ENCODE data around the gene ASF1A. TPM values are rescaled to one million over a fixed set of nuclear protein-coding genes. Genes with fewer than 3 reads are reported as not detected.

Gene ASF1A
- total RNA-seq, 2 experiments from 2014 or later = 37.3 to 46.0 TPM

GRCh38 chr6:118914598-118914997, 20.6 kb downstream of the ASF1A start:
- no peak overlapping the region for H3K4me3 ChIP-seq (ENCODE audit: low read depth, low read length, poor library complexity, severe bottlenecking)
- TF ChIP-seq CTCF (conservative IDR thresholded peaks at IDR 0.05; ENCODE audit: low read length) = no peak
- TF ChIP-seq EZH2phosphoT487 (IDR thresholded peaks at IDR 0.05; ENCODE audit: borderline replicate concordance, low read depth, low read length) = no peak
- H3K9me3 ChIP-seq (ENCODE audit: low read length) = no peaks in the 10 kb centered on the region
- no peaks in the 10 kb centered on the region for H3K79me2 ChIP-seq (ENCODE audit: insufficient read depth, low read depth, low read length)
- intact Hi-C loops (cut with micrococcal nuclease; ENCODE audit: unreplicated experiment) = no loop called here
- no peak overlapping the region for H3K4me2 ChIP-seq (ENCODE audit: low read length)
- H3K9me2 ChIP-seq (ENCODE audit: insufficient read depth, low read length) = no peaks in the 10 kb centered on the region
- H3K36me3 ChIP-seq (ENCODE audit: insufficient read depth, low read length) = peaks cover 89% of the 10 kb centered on the region
- no peaks in the 10 kb centered on the region for H3K4me1 ChIP-seq (ENCODE audit: insufficient read depth, low read length, poor library complexity, severe bottlenecking)
- H4K20me1 ChIP-seq (ENCODE audit: insufficient read depth, low read length) = no peaks in the 10 kb centered on the region
- BruUV-seq (replicated peaks) = no TSS peak
- H3K27ac ChIP-seq (ENCODE audit: low read depth, low read length, poor library complexity, severe bottlenecking) = no peak overlapping the region
- ChIA-PET CTCF (ENCODE audit: unreplicated experiment) (no interaction called here), POLR2A (interaction anchor here (1.3 kb wide), 1 partner anchor 14 kb away, joined by 3 read pairs; no protein-coding TSS in a partner anchor)
- no peak overlapping the region for H2AFZ ChIP-seq (ENCODE audit: low read length)
- no peak for DNase-seq (ENCODE audit: low spot score)

- CTCF ChIA-PET (ENCODE audit: unreplicated experiment) = no interaction called here
- H3K36me3 ChIP-seq (ENCODE audit: insufficient read depth, low read length) = peaks cover 90% of the 10 kb centered on the region
- TF ChIP-seq CTCF (conservative IDR thresholded peaks at IDR 0.05; ENCODE audit: low read length) (no peak), EZH2phosphoT487 (IDR thresholded peaks at IDR 0.05; ENCODE audit: borderline replicate concordance, low read depth, low read length) (no peak)
Observed at GRCh38 chr6:118917546-118918328, 23.8 kb downstream of the ASF1A start.

GRCh38 chr6:118918329-118918725, 24.4 kb downstream of the ASF1A start:
- POLR2A ChIA-PET = no interaction called here
- intact Hi-C loops (cut with micrococcal nuclease; ENCODE audit: unreplicated experiment) = no loop called here
- CTCF ChIA-PET (ENCODE audit: unreplicated experiment) = no interaction called here
- Histone ChIP-seq H2AFZ (ENCODE audit: low read length) (no peak overlapping the region), H3K36me3 (ENCODE audit: insufficient read depth, low read length) (peaks cover 90% of the 10 kb centered on the region), H3K9me3 (ENCODE audit: low read length) (no peaks in the 10 kb centered on the region), H3K79me2 (ENCODE audit: insufficient read depth, low read depth, low read length) (no peaks in the 10 kb centered on the region), H3K9me2 (ENCODE audit: insufficient read depth, low read length) (no peaks in the 10 kb centered on the region), H3K4me1 (ENCODE audit: insufficient read depth, low read length, poor library complexity, severe bottlenecking) (no peaks in the 10 kb centered on the region), H3K4me3 (ENCODE audit: low read depth, low read length, poor library complexity, severe bottlenecking) (no peak overlapping the region), H3K4me2 (ENCODE audit: low read length) (no peak overlapping the region), H3K27ac (ENCODE audit: low read depth, low read length, poor library complexity, severe bottlenecking) (no peak overlapping the region), H4K20me1 (ENCODE audit: insufficient read depth, low read length) (no peaks in the 10 kb centered on the region)
- TF ChIP-seq CTCF (conservative IDR thresholded peaks at IDR 0.05; ENCODE audit: low read length) (no peak), EZH2phosphoT487 (IDR thresholded peaks at IDR 0.05; ENCODE audit: borderline replicate concordance, low read depth, low read length) (no peak)
- no peak for DNase-seq (ENCODE audit: low spot score)
- no TSS peak for BruUV-seq (replicated peaks)

More at GRCh38 chr6:118917546-118918328, 23.8 kb downstream of the ASF1A start:
- no peaks in the 10 kb centered on the region for H3K9me2 ChIP-seq (ENCODE audit: insufficient read depth, low read length)
- BruUV-seq (replicated peaks) = no TSS peak
- H3K4me3 ChIP-seq (ENCODE audit: low read depth, low read length, poor library complexity, severe bottlenecking) = no peak overlapping the region
- POLR2A ChIA-PET = no interaction called here
- DNase-seq (ENCODE audit: low spot score) = no peak
- no peaks in the 10 kb centered on the region for H4K20me1 ChIP-seq (ENCODE audit: insufficient read depth, low read length)
- no peaks in the 10 kb centered on the region for H3K79me2 ChIP-seq (ENCODE audit: insufficient read depth, low read depth, low read length)
- no peak overlapping the region for H2AFZ ChIP-seq (ENCODE audit: low read length)
- H3K9me3 ChIP-seq (ENCODE audit: low read length) = no peaks in the 10 kb centered on the region
- intact Hi-C loops (cut with micrococcal nuclease; ENCODE audit: unreplicated experiment) = no loop called here
- no peaks in the 10 kb centered on the region for H3K4me1 ChIP-seq (ENCODE audit: insufficient read depth, low read length, poor library complexity, severe bottlenecking)
- no peak overlapping the region for H3K27ac ChIP-seq (ENCODE audit: low read depth, low read length, poor library complexity, severe bottlenecking)
- no peak overlapping the region for H3K4me2 ChIP-seq (ENCODE audit: low read length)
